ENCODE data around the gene RFC2.

- no peak for TF ChIP-seq CTCF (IDR thresholded peaks at IDR 0.05 in 2 of 3, conservative IDR thresholded peaks at IDR 0.05 in 1 of 3; ENCODE audit: borderline replicate concordance in 1 of 3, insufficient read depth in 1 of 3, low read depth in 2 of 3, low read length in 2 of 3)
- no peak for TF ChIP-seq SIN3A (IDR thresholded peaks at IDR 0.05; ENCODE audit: low read depth)
- no peak for TF ChIP-seq POLR2A (IDR thresholded peaks at IDR 0.05; ENCODE audit: borderline replicate concordance, extremely low read depth, insufficient read depth, insufficient read length)
- no peak for TF ChIP-seq TCF7L2 (IDR thresholded peaks at IDR 0.05; ENCODE audit: borderline replicate concordance, extremely low read depth, insufficient read depth, insufficient read length)
- TF ChIP-seq EZH2 (IDR thresholded peaks at IDR 0.05) = no peak
Observed at GRCh38 chr7:74194686-74195085, 59.5 kb downstream of the RFC2 start.
